PFSK-1 (cell line): ENCODE results near the gene MEDAG.

ENCODE experiments used
- POLR2AphosphoS5 ChIP-seq: IDR thresholded peaks from 2 replicates; pipeline ENCODE4 v1.6.1; 2012; ENCODE audit warnings: low read depth, mild to moderate bottlenecking, control low read depth, low read length, moderate library complexity
- TAF1 ChIP-seq: IDR thresholded peaks from 2 replicates; pipeline ENCODE4 v1.6.1; 2012; ENCODE audit warnings: low read length, control low read depth, borderline replicate concordance; ENCODE audit not compliant: insufficient read depth

- TF ChIP-seq POLR2AphosphoS5 (no peak), TAF1 (no peak)
Measured at GRCh38 chr13:30900952-30901749, 4.9 kb upstream of the MEDAG start.
